SK-N-SH treated with all-trans-retinoic acid at 6 μM for 48 hours (cell line): ENCODE data around the gene GOLGA6A.
"Not testable (repeated sequence)": the region's sequence is repeated elsewhere in the genome, so short reads cannot be mapped to it uniquely, and the experiment has no call there.

Source experiments
- ATAC-seq: fragments of 200-7000 bp; cut with Tn5 transposase; 3 replicates; pipeline ENCODE4 v1.9.1; 2020; ENCODE audit warnings: mild to moderate bottlenecking, moderate library complexity
- ARNTL ChIP-seq: fragments of 450-650 bp; formaldehyde crosslinking; IDR thresholded peaks from 2 replicates; pipeline ENCODE4 v1.5.0; 2020; ENCODE audit warnings: low read depth, mild to moderate bottlenecking, moderate library complexity, borderline replicate concordance
- BACH2 ChIP-seq: fragments of 250-450 bp; sonication (Bioruptor Pico); IDR thresholded peaks from 2 replicates; pipeline ENCODE4 v1.9.0; 2021; ENCODE audit warnings: mild to moderate bottlenecking, borderline replicate concordance
- CREB5 ChIP-seq: fragments of 250-450 bp; sonication (Bioruptor Pico); IDR thresholded peaks from 2 replicates; pipeline ENCODE4 v1.5.1; 2020; ENCODE audit warnings: low read depth, mild to moderate bottlenecking, moderate library complexity
- CSRNP3 ChIP-seq: fragments of 250-450 bp; sonication (Bioruptor Pico); IDR thresholded peaks from 2 replicates; pipeline ENCODE4 v1.5.1; 2021; ENCODE audit warnings: mild to moderate bottlenecking, moderate library complexity
- ESRRG ChIP-seq: fragments of 250-450 bp; sonication (Bioruptor Pico); IDR thresholded peaks from 2 replicates; pipeline ENCODE4 v1.6.1; 2021; ENCODE audit warnings: mild to moderate bottlenecking
- GLIS3 ChIP-seq: fragments of 250-450 bp; sonication (Bioruptor Pico); IDR thresholded peaks from 2 replicates; pipeline ENCODE4 v1.5.0; 2020; ENCODE audit warnings: mild to moderate bottlenecking, moderate library complexity
- ISL1 ChIP-seq: fragments of 250-450 bp; sonication (Bioruptor Pico); IDR thresholded peaks from 2 replicates; pipeline ENCODE4 v2.1.2; 2022; ENCODE audit warnings: mild to moderate bottlenecking, moderate library complexity
- OSR1 ChIP-seq: fragments of 250-450 bp; sonication (Bioruptor Pico); IDR thresholded peaks from 2 replicates; pipeline ENCODE4 v1.8.0; 2022; ENCODE audit warnings: moderate library complexity, mild to moderate bottlenecking, inconsistent platforms
- PATZ1 ChIP-seq: fragments of 250-450 bp; sonication (Bioruptor Pico); IDR thresholded peaks from 2 replicates; pipeline ENCODE4 v1.8.0; 2020; ENCODE audit warnings: mild to moderate bottlenecking, moderate library complexity, borderline replicate concordance
- POU6F1 ChIP-seq: fragments of 250-450 bp; sonication (Bioruptor Pico); IDR thresholded peaks from 2 replicates; pipeline ENCODE4 v1.8.0; 2021; ENCODE audit warnings: low read depth, mild to moderate bottlenecking, moderate library complexity, borderline replicate concordance
- PPARA ChIP-seq: fragments of 250-450 bp; sonication (Bioruptor Pico); IDR thresholded peaks from 2 replicates; pipeline ENCODE4 v1.5.0; 2020; ENCODE audit warnings: mild to moderate bottlenecking, borderline replicate concordance
- RARB ChIP-seq: fragments of 250-450 bp; sonication (Bioruptor Pico); IDR thresholded peaks from 2 replicates; pipeline ENCODE4 v1.8.0; 2021; ENCODE audit warnings: mild to moderate bottlenecking, moderate library complexity
- SNAI2 ChIP-seq: fragments of 250-450 bp; sonication (Bioruptor Pico); IDR thresholded peaks from 2 replicates; pipeline ENCODE4 v1.5.0; 2020; ENCODE audit warnings: mild to moderate bottlenecking, moderate library complexity
- TOX ChIP-seq: fragments of 250-450 bp; sonication (Bioruptor Pico); IDR thresholded peaks from 2 replicates; pipeline ENCODE4 v1.8.0; 2021; ENCODE audit warnings: mild to moderate bottlenecking, moderate library complexity, borderline replicate concordance
- ZC3H10 ChIP-seq: fragments of 250-450 bp; sonication (Bioruptor Pico); IDR thresholded peaks from 2 replicates; pipeline ENCODE4 v1.5.1; 2021; ENCODE audit warnings: mild to moderate bottlenecking, moderate library complexity
- ZFP3 ChIP-seq: fragments of 250-450 bp; sonication (Bioruptor Pico); IDR thresholded peaks from 2 replicates; pipeline ENCODE4 v1.5.0; 2020; ENCODE audit warnings: mild to moderate bottlenecking, moderate library complexity
- ZFP30 ChIP-seq: fragments of 450-650 bp; formaldehyde crosslinking; IDR thresholded peaks from 2 replicates; pipeline ENCODE4 v1.5.0; 2022; ENCODE audit warnings: mild to moderate bottlenecking, moderate library complexity
- ZNF565 ChIP-seq: fragments of 450-650 bp; formaldehyde crosslinking; conservative IDR thresholded peaks from 2 replicates; pipeline ENCODE4 v1.5.0; 2020; ENCODE audit warnings: low read depth, mild to moderate bottlenecking, moderate library complexity
- ZNF70 ChIP-seq: fragments of 450-650 bp; formaldehyde crosslinking; IDR thresholded peaks from 2 replicates; pipeline ENCODE4 v1.5.0; 2020; ENCODE audit warnings: mild to moderate bottlenecking, moderate library complexity
- ZNF8 ChIP-seq: fragments of 450-650 bp; formaldehyde crosslinking; IDR thresholded peaks from 2 replicates; pipeline ENCODE4 v1.5.0; 2020; ENCODE audit warnings: mild to moderate bottlenecking, moderate library complexity
- TF ChIP-seq, protein P1 (sequence below): fragments of 250-450 bp; sonication (Bioruptor Pico); IDR thresholded peaks from 2 replicates; pipeline ENCODE4 v1.5.0; 2020; ENCODE audit warnings: mild to moderate bottlenecking, moderate library complexity

Gene GOLGA6A

GRCh38 chr15:74120426-74120825 is 38.1 kb upstream of the GOLGA6A start:
- TF ChIP-seq GLIS3 (CRISPR knock-in tag) = no peak
- TF ChIP-seq OSR1 (CRISPR knock-in tag) = no peak
- TF ChIP-seq CSRNP3 (CRISPR knock-in tag) = no peak
- no peak for TF ChIP-seq ZNF70 (CRISPR knock-in tag)
- no peak for TF ChIP-seq ISL1
- no peak for TF ChIP-seq PPARA (CRISPR knock-in tag)
- no peak for TF ChIP-seq ZNF8 (CRISPR knock-in tag)
- TF ChIP-seq POU6F1 (CRISPR knock-in tag) = no peak
- TF ChIP-seq ZFP3 (CRISPR knock-in tag) = no peak
- no peak for TF ChIP-seq ARNTL (CRISPR knock-in tag)
- no peak for TF ChIP-seq BACH2 (CRISPR knock-in tag)
- TF ChIP-seq RARB (CRISPR knock-in tag) = no peak
- ATAC-seq = no peak

DNA sequence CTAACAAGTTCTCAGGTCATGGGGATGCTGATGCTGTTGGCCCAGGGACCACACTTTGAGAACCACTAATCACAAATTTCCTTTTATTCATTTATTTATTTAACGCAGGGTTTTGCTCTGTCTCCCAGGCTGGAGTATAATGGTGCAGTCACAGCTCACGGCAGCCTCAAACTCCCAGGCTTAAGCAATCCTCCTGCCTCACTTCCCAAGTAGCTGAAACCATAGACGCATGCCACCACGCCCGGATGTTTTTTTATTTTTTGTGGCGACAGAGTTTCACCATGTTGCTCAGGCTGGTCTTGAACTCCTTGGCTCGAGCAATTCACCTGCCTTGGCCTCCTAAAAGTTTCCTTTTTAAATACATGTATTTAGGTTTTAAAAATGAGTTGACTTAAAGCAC is 27.4 kb upstream of the GOLGA6A start:
- ATAC-seq = no peak
- TF ChIP-seq ZC3H10 (CRISPR knock-in tag) (no peak), ZFP3 (CRISPR knock-in tag) (no peak), SNAI2 (no peak), ESRRG (CRISPR knock-in tag) (no peak), CREB5 (no peak), OSR1 (CRISPR knock-in tag) (no peak)

- not testable (repeated sequence) for ATAC-seq
Measured at GRCh38 chr15:74108611-74109010, 26.3 kb upstream of the GOLGA6A start.

DNA sequence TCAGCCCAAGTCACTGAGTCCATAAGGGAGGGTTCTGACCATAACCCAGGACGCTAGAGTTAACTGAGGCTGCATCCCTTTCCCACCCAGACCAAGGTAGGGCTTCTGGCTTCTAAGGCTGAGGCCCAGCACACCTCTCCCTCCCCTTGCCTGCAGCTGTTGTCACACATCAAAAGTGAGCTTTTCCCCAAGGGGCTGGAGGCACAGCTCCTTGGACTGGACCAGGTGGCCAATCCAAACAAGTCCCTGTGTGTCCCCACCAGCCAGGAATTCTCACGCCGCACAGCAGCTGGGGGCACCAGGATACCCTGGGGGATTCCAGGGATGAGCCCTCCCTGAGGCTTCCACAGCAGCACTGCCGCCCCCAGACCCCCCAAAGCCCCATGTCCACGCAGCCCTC is 25.8 kb upstream of the GOLGA6A start:
- TF ChIP-seq PPARA (CRISPR knock-in tag) = no peak
- no peak for TF ChIP-seq ZNF70 (CRISPR knock-in tag)
- no peak for TF ChIP-seq ZNF8 (CRISPR knock-in tag)
- TF ChIP-seq PATZ1 = no peak
- no peak for TF ChIP-seq ZFP3 (CRISPR knock-in tag)
- no peak for TF ChIP-seq ESRRG (CRISPR knock-in tag)
- no peak for TF ChIP-seq ZFP30
- TF ChIP-seq TOX = no peak
- TF ChIP-seq OSR1 (CRISPR knock-in tag) = no peak
- TF ChIP-seq, protein P1, sequence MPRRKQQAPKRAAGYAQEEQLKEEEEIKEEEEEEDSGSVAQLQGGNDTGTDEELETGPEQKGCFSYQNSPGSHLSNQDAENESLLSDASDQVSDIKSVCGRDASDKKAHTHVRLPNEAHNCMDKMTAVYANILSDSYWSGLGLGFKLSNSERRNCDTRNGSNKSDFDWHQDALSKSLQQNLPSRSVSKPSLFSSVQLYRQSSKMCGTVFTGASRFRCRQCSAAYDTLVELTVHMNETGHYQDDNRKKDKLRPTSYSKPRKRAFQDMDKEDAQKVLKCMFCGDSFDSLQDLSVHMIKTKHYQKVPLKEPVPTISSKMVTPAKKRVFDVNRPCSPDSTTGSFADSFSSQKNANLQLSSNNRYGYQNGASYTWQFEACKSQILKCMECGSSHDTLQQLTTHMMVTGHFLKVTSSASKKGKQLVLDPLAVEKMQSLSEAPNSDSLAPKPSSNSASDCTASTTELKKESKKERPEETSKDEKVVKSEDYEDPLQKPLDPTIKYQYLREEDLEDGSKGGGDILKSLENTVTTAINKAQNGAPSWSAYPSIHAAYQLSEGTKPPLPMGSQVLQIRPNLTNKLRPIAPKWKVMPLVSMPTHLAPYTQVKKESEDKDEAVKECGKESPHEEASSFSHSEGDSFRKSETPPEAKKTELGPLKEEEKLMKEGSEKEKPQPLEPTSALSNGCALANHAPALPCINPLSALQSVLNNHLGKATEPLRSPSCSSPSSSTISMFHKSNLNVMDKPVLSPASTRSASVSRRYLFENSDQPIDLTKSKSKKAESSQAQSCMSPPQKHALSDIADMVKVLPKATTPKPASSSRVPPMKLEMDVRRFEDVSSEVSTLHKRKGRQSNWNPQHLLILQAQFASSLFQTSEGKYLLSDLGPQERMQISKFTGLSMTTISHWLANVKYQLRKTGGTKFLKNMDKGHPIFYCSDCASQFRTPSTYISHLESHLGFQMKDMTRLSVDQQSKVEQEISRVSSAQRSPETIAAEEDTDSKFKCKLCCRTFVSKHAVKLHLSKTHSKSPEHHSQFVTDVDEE (CRISPR knock-in tag) = no peak
- TF ChIP-seq ZC3H10 (CRISPR knock-in tag) = no peak
- TF ChIP-seq ISL1 = no peak
- TF ChIP-seq ZNF565 (CRISPR knock-in tag) = no peak
- TF ChIP-seq SNAI2 = no peak
- TF ChIP-seq, all 23 proteins: peak for 0
- ATAC-seq = no peak
